Measurements from ENCODE around the gene THSD4.

THSD4 gene

GRCh38 chr15:71346464-71346863 lies 231.2 kb downstream of the THSD4 start:
- no peak overlapping the region for H3K27ac ChIP-seq
- TF ChIP-seq CTCF (conservative IDR thresholded peaks at IDR 0.05) (no peak), ZFX (IDR thresholded peaks at IDR 0.05) (no peak)

GRCh38 chr15:71348597-71348996 lies 233.3 kb downstream of the THSD4 start:
- H3K27ac ChIP-seq = no peak overlapping the region
- no peak for TF ChIP-seq CTCF (conservative IDR thresholded peaks at IDR 0.05)
- TF ChIP-seq ZFX (IDR thresholded peaks at IDR 0.05) = no peak

GRCh38 chr15:71349336-71349735 lies 234.1 kb downstream of the THSD4 start:
- no peak overlapping the region for H3K27ac ChIP-seq
- TF ChIP-seq ZFX (IDR thresholded peaks at IDR 0.05) = no peak
- no peak for TF ChIP-seq CTCF (conservative IDR thresholded peaks at IDR 0.05)

- TF ChIP-seq ZFX (IDR thresholded peaks at IDR 0.05) (no peak), CTCF (conservative IDR thresholded peaks at IDR 0.05) (no peak)
- H3K27ac ChIP-seq = no peak overlapping the region
These were observed 234.7 kb downstream of the THSD4 start for GRCh38 chr15:71349736-71350526.

GRCh38 chr15:71350622-71351378 lies 235.5 kb downstream of the THSD4 start:
- no peak for TF ChIP-seq CTCF (conservative IDR thresholded peaks at IDR 0.05)
- TF ChIP-seq ZFX (IDR thresholded peaks at IDR 0.05) = no peak
- H3K27ac ChIP-seq = no peak overlapping the region

- TF ChIP-seq CTCF (conservative IDR thresholded peaks at IDR 0.05) (no peak), ZFX (IDR thresholded peaks at IDR 0.05) (no peak)
- no peak overlapping the region for H3K27ac ChIP-seq
These were observed 236.9 kb downstream of the THSD4 start for GRCh38 chr15:71352125-71352524.

GRCh38 chr15:71352765-71353164 lies 237.5 kb downstream of the THSD4 start:
- TF ChIP-seq CTCF (conservative IDR thresholded peaks at IDR 0.05) (no peak), ZFX (IDR thresholded peaks at IDR 0.05) (no peak)
- no peak overlapping the region for H3K27ac ChIP-seq

All from C4-2B (cell line).